ENCODE data around the gene SMYD3. TPM values are rescaled to one million over a fixed set of nuclear protein-coding genes. Genes with fewer than 3 reads are reported as not detected.

Gene SMYD3
- total and polyA plus RNA-seq, 2 donors (not counting 1 experiment from before 2014, with no cell fraction given): 9.7 to 37.2 TPM

GRCh38 chr1:245716561-245716960, 790.5 kb downstream of the SMYD3 start:
- peaks cover 6% of the 10 kb centered on the region for H3K27me3 Mint-ChIP-seq
- H3K79me2 ChIP-seq (ENCODE audit: control insufficient read depth, insufficient read depth, low read length): no peaks in the 10 kb centered on the region
- H3K27ac ChIP-seq (ENCODE audit: low read length in 2 of 2): no peak overlapping the region
- H3K9ac ChIP-seq (ENCODE audit: low read length): no peak overlapping the region
- no peaks in the 10 kb centered on the region for H3K27me3 ChIP-seq (replicated peaks in 1 of 4; ENCODE audit: control extremely low read depth in 1 of 4, control insufficient read depth in 3 of 4, insufficient read depth in 4 of 4, low read length in 3 of 4)
- intact Hi-C loops (cut with micrococcal nuclease): no loop called here
- H3K9me3 ChIP-seq (ENCODE audit: control extremely low read depth in 1 of 3, control insufficient read depth in 2 of 3, insufficient read depth in 1 of 3, low read length in 2 of 3): peaks cover 0 to 7% (median 0%) of the 10 kb centered on the region in 3 donors
- H3K4me1 ChIP-seq (ENCODE audit: control insufficient read depth in 2 of 2, insufficient read depth in 2 of 2, low read length in 2 of 2): peaks cover 0 to 2% of the 10 kb centered on the region in 2 donors
- H2AFZ ChIP-seq (ENCODE audit: insufficient read depth, low read depth, low read length, poor library complexity, severe bottlenecking): no peak overlapping the region
- ChIA-PET POLR2A (no interaction called here), CTCF (interaction anchor here (1.2 kb wide), 1 partner anchor 9 kb away, joined by 3 read pairs; no protein-coding TSS in a partner anchor)
- WGBS (ENCODE audit: insufficient coverage): no CpG with 5 or more reads among the region's 3 CpGs
- no peak for DNase-seq
- no peak overlapping the region for H3K27ac Mint-ChIP-seq
- H3K4me1 Mint-ChIP-seq: no peaks in the 10 kb centered on the region
- H3K9me3 Mint-ChIP-seq (ENCODE audit: insufficient read depth): no peaks in the 10 kb centered on the region
- H3K4me2 ChIP-seq (replicated peaks; ENCODE audit: low read depth, low read length, poor library complexity, severe bottlenecking): no peak overlapping the region
- no peak overlapping the region for H3K4me3 Mint-ChIP-seq
- no peak overlapping the region for H3K4me3 ChIP-seq (ENCODE audit: control extremely low read depth in 1 of 5, extremely low read depth in 1 of 5, insufficient read depth in 1 of 5, low read depth in 2 of 5, low read length in 4 of 5)
- no peaks in the 10 kb centered on the region for H3K36me3 ChIP-seq (replicated peaks in 1 of 2; ENCODE audit: control extremely low read depth in 1 of 2, control insufficient read depth in 1 of 2, extremely low read depth in 1 of 2, insufficient read depth in 2 of 2, low read length in 1 of 2)
- ATAC-seq (ENCODE audit: low read depth): no peak
- TF ChIP-seq EZH2 (IDR thresholded peaks at IDR 0.05; ENCODE audit: borderline replicate concordance, insufficient read depth, low read depth, low read length, poor library complexity, severe bottlenecking) (no peak), CTCF (IDR thresholded peaks at IDR 0.05) (no peak)
- no peaks in the 10 kb centered on the region for H4K20me1 ChIP-seq (ENCODE audit: control insufficient read depth, insufficient read depth, low read length, poor library complexity, severe bottlenecking)

- ATAC-seq (ENCODE audit: low read depth) (no peak), DNase-seq (no peak)
- H3K4me3 ChIP-seq (ENCODE audit: control extremely low read depth in 1 of 5, extremely low read depth in 1 of 5, insufficient read depth in 1 of 5, low read depth in 2 of 5, low read length in 4 of 5): no peak overlapping the region
- H3K36me3 ChIP-seq (replicated peaks in 1 of 2; ENCODE audit: control extremely low read depth in 1 of 2, control insufficient read depth in 1 of 2, extremely low read depth in 1 of 2, insufficient read depth in 2 of 2, low read length in 1 of 2): no peaks in the 10 kb centered on the region
- TF ChIP-seq CTCF (IDR thresholded peaks at IDR 0.05) (no peak), EZH2 (IDR thresholded peaks at IDR 0.05; ENCODE audit: borderline replicate concordance, insufficient read depth, low read depth, low read length, poor library complexity, severe bottlenecking) (no peak)
- peaks cover 6% of the 10 kb centered on the region for H3K27me3 Mint-ChIP-seq
- peaks cover 0 to 6% (median 0%) of the 10 kb centered on the region in 3 donors for H3K9me3 ChIP-seq (ENCODE audit: control extremely low read depth in 1 of 3, control insufficient read depth in 2 of 3, insufficient read depth in 1 of 3, low read length in 2 of 3)
- intact Hi-C loops (cut with micrococcal nuclease): no loop called here
- H3K4me3 Mint-ChIP-seq: no peak overlapping the region
- H3K9me3 Mint-ChIP-seq (ENCODE audit: insufficient read depth): no peaks in the 10 kb centered on the region
- 58% methylated on average over 1 of the region's 1 CpG for WGBS (ENCODE audit: insufficient coverage)
- no peaks in the 10 kb centered on the region for H3K4me1 Mint-ChIP-seq
- ChIA-PET CTCF (interaction anchor here (1.2 kb wide), 1 partner anchor 9 kb away, joined by 3 read pairs; no protein-coding TSS in a partner anchor), POLR2A (no interaction called here)
- H3K4me1 ChIP-seq (ENCODE audit: control insufficient read depth in 2 of 2, insufficient read depth in 2 of 2, low read length in 2 of 2): peaks cover 0 to 4% of the 10 kb centered on the region in 2 donors
- no peaks in the 10 kb centered on the region for H3K79me2 ChIP-seq (ENCODE audit: control insufficient read depth, insufficient read depth, low read length)
- H3K27ac Mint-ChIP-seq: no peak overlapping the region
- no peak overlapping the region for H2AFZ ChIP-seq (ENCODE audit: insufficient read depth, low read depth, low read length, poor library complexity, severe bottlenecking)
- H4K20me1 ChIP-seq (ENCODE audit: control insufficient read depth, insufficient read depth, low read length, poor library complexity, severe bottlenecking): no peaks in the 10 kb centered on the region
- no peak overlapping the region for H3K4me2 ChIP-seq (replicated peaks; ENCODE audit: low read depth, low read length, poor library complexity, severe bottlenecking)
- no peak overlapping the region for H3K9ac ChIP-seq (ENCODE audit: low read length)
- no peak overlapping the region for H3K27ac ChIP-seq (ENCODE audit: low read length in 2 of 2)
- no peaks in the 10 kb centered on the region for H3K27me3 ChIP-seq (replicated peaks in 1 of 4; ENCODE audit: control extremely low read depth in 1 of 4, control insufficient read depth in 3 of 4, insufficient read depth in 4 of 4, low read length in 3 of 4)
Observed at GRCh38 chr1:245715970-245716369, 791.1 kb downstream of the SMYD3 start.
